Sigmoid colon (tissue), 7 donors: ENCODE results near the gene ZBTB40. TPM values are rescaled to one million over a fixed set of nuclear protein-coding genes. Genes with fewer than 3 reads are reported as not detected.

ENCODE experiments used
- DNase-seq: peaks from one replicate; pipeline ENCODE4 v3.0.0-alpha.2; 2019
- H3K27ac ChIP-seq, 4 donors: fragments of 200-600 bp; sonication (generic); one replicate each; pipeline ENCODE4 v1.5.1; 2016 to 2019; ENCODE audit warnings: mild to moderate bottlenecking in 1 of 4
- H3K27me3 ChIP-seq, 3 donors: fragments of 200-600 bp; sonication (generic); one replicate each; pipeline ENCODE4 v1.5.1; 2019; ENCODE audit warnings: mild to moderate bottlenecking in 1 of 3
- H3K36me3 ChIP-seq, 4 donors: fragments of 200-600 bp; sonication (generic); one replicate each; pipeline ENCODE4 v1.5.1; 2016 to 2019
- H3K4me1 ChIP-seq, 4 donors: fragments of 200-600 bp; sonication (generic); one replicate each; pipeline ENCODE4 v1.5.1; 2017 to 2019
- H3K4me3 ChIP-seq, 4 donors: fragments of 200-600 bp; sonication (generic); one replicate each; pipeline ENCODE4 v1.5.1; 2017 to 2019; ENCODE audit warnings: mild to moderate bottlenecking in 2 of 4, moderate library complexity in 1 of 4
- H3K9me3 ChIP-seq, 4 donors: fragments of 200-600 bp in 3 of 4; sonication (generic) in 3 of 4; one replicate each; pipeline versions ENCODE4 v1.5.1 to v1.6.1; 2013 to 2019
- CTCF ChIP-seq, 4 experiments: fragments of 450-650 bp in 3 of 4; fragments of 200-600 bp in 1 of 4; IDR thresholded peaks; one replicate each; pipeline ENCODE4 v1.5.1; 2016 to 2019; ENCODE audit warnings: antibody characterized with exemption in 4 of 4, mild to moderate bottlenecking in 3 of 4, moderate library complexity in 2 of 4
- EP300 ChIP-seq, 4 donors: sonication (generic); formaldehyde crosslinking; IDR thresholded peaks; one replicate each; pipeline ENCODE4 v1.6.1; 2017; ENCODE audit warnings: antibody characterized with exemption in 4 of 4
- POLR2A ChIP-seq, 2 donors: fragments of 450-650 bp; IDR thresholded peaks; one replicate each; pipeline ENCODE4 v1.6.1; 2016; ENCODE audit warnings: antibody characterized with exemption in 2 of 2, mild to moderate bottlenecking in 2 of 2, moderate library complexity in 2 of 2
- POLR2AphosphoS5 ChIP-seq, 4 donors: sonication (generic); formaldehyde crosslinking; IDR thresholded peaks; one replicate each; pipeline ENCODE4 v1.6.1; 2017; ENCODE audit warnings: antibody characterized with exemption in 4 of 4
- WGBS, 2 donors: extraction: QIAGEN DNeasy Blood & Tissue Kit; methylation state at CpG; one replicate each; pipeline ENCODE4 v1.1.7; 2013; 5-methylcytosine and 5-hydroxymethylcytosine counted together
- intact Hi-C: fragments of 100-400 bp; cut with DNase I; formaldehyde crosslinking; loops from one replicate; pipeline ENCODE4 v1.15.1; 2023
- polyA plus RNA-seq, 3 donors: library from polyadenylated mRNA; stranded (reverse); fragments of 200-250 nt; gene quantifications; one replicate each; pipeline ENCODE4 v1.2.3, GENCODE V29; 2013
- total RNA-seq, 4 donors: library from RNA; depleted of rRNA; stranded (reverse); fragments of >200 nt; gene quantifications; one replicate each; pipeline ENCODE4 v1.1.0, GENCODE V29; 2016
- donor health status: healthy with polysubstance abuse.
- donor health status: Bipolar disorder and iron deficiency.
- donor health status: healthy.

ZBTB40 gene
- total and polyA plus RNA-seq, 7 donors = 1.8 to 22.2 (median 14.3) TPM

- H3K27me3 ChIP-seq = no peaks in the 10 kb centered on the region
- no peak for TF ChIP-seq EP300 (IDR thresholded peaks at IDR 0.05)
- TF ChIP-seq POLR2AphosphoS5 (IDR thresholded peaks at IDR 0.05) = no peak
- TF ChIP-seq CTCF (IDR thresholded peaks at IDR 0.05) = no peak
- TF ChIP-seq POLR2A (IDR thresholded peaks at IDR 0.05) = no peak
- intact Hi-C loops = no loop called here
- no peak overlapping the region for H3K27ac ChIP-seq
- DNase-seq = no peak
- peaks cover 0 to 40% (median 3%) of the 10 kb centered on the region in 4 donors for H3K36me3 ChIP-seq
- WGBS, 2 donors = 11 to 49% methylated on average over 6 of the region's 6 CpGs
- H3K4me3 ChIP-seq = no peak overlapping the region
- H3K9me3 ChIP-seq = no peaks in the 10 kb centered on the region
- peaks cover 0 to 18% (median 5%) of the 10 kb centered on the region in 4 donors for H3K4me1 ChIP-seq
Measured at GRCh38 chr1:22500471-22500870, 48.8 kb downstream of the ZBTB40 start.

- Histone ChIP-seq H3K9me3 (no peaks in the 10 kb centered on the region), H3K27me3 (no peaks in the 10 kb centered on the region), H3K4me3 (no peak overlapping the region), H3K36me3 (peaks cover 6 to 40% (median 18%) of the 10 kb centered on the region in 4 donors), H3K4me1 (peaks cover 0 to 18% (median 5%) of the 10 kb centered on the region in 4 donors), H3K27ac (no peak overlapping the region)
- intact Hi-C loops = no loop called here
- 94 to 100% methylated on average over 1 of the region's 1 CpG for WGBS, 2 donors
- no peak for DNase-seq
- TF ChIP-seq POLR2AphosphoS5 (IDR thresholded peaks at IDR 0.05) = no peak
- TF ChIP-seq EP300 (IDR thresholded peaks at IDR 0.05) = no peak
- no peak for TF ChIP-seq POLR2A (IDR thresholded peaks at IDR 0.05)
- TF ChIP-seq CTCF (IDR thresholded peaks at IDR 0.05) = no peak
Measured at GRCh38 chr1:22502202-22502601, 50.6 kb downstream of the ZBTB40 start.

GRCh38 chr1:22503721-22504410 lies 52.2 kb downstream of the ZBTB40 start:
- intact Hi-C loops = no loop called here
- WGBS, 2 donors = 44 to 79% methylated on average over 2 of the region's 2 CpGs
- Histone ChIP-seq H3K36me3 (peaks cover 11 to 51% (median 29%) of the 10 kb centered on the region in 4 donors), H3K27me3 (no peaks in the 10 kb centered on the region), H3K9me3 (no peaks in the 10 kb centered on the region), H3K4me1 (peaks cover 0 to 17% (median 5%) of the 10 kb centered on the region in 4 donors), H3K27ac (no peak overlapping the region), H3K4me3 (no peak overlapping the region)
- TF ChIP-seq EP300 (IDR thresholded peaks at IDR 0.05) (no peak), POLR2A (IDR thresholded peaks at IDR 0.05) (no peak), CTCF (IDR thresholded peaks at IDR 0.05) (no peak), POLR2AphosphoS5 (IDR thresholded peaks at IDR 0.05) (no peak)
- DNase-seq = no peak

GRCh38 chr1:22506130-22506692 lies 54.6 kb downstream of the ZBTB40 start:
- no peak overlapping the region for H3K27ac ChIP-seq
- intact Hi-C loops = no loop called here
- no peak for DNase-seq
- no peaks in the 10 kb centered on the region for H3K27me3 ChIP-seq
- no peak overlapping the region for H3K4me3 ChIP-seq
- H3K4me1 ChIP-seq = no peaks in the 10 kb centered on the region
- H3K36me3 ChIP-seq = peaks cover 21 to 75% (median 40%) of the 10 kb centered on the region in 4 donors
- WGBS, 2 donors = 98% methylated on average over 8 of the region's 8 CpGs
- no peak for TF ChIP-seq POLR2A (IDR thresholded peaks at IDR 0.05)
- TF ChIP-seq EP300 (IDR thresholded peaks at IDR 0.05) = no peak
- TF ChIP-seq POLR2AphosphoS5 (IDR thresholded peaks at IDR 0.05) = no peak
- TF ChIP-seq CTCF (IDR thresholded peaks at IDR 0.05) = no peak
- no peaks in the 10 kb centered on the region for H3K9me3 ChIP-seq
